GM10248 (cell line): ENCODE data around the gene TNS1.
"Not testable (repeated sequence)": the region's sequence is repeated elsewhere in the genome, so short reads cannot be mapped to it uniquely, and the experiment has no call there.

Source experiments
- CTCF ChIA-PET: fragments of 300-600 bp; sonication (Branson Sonifier 250); formaldehyde crosslinking; extraction: SDS; loops from one replicate; lab custom pipeline; 2021; ENCODE audit warnings: antibody characterized with exemption; lab: Yijun Ruan, JAX
- POLR2A ChIA-PET: fragments of 350-650 bp; sonication (Branson Sonifier 250); formaldehyde crosslinking; extraction: SDS; loops from one replicate; lab custom pipeline; 2020; ENCODE audit warnings: antibody characterized with exemption; lab: Yijun Ruan, JAX
- DNase-seq: peaks from one replicate; pipeline ENCODE4 v3.0.0; 2012; ENCODE audit errors: extremely low spot score
- TF ChIP-seq, protein P1 (sequence below): IDR thresholded peaks from 2 replicates; pipeline ENCODE4 v1.5.1; 2012; ENCODE audit warnings: mild to moderate bottlenecking, low read depth; ENCODE audit errors: extremely low read depth, missing control alignments, control extremely low read depth

The TNS1 gene

DNA sequence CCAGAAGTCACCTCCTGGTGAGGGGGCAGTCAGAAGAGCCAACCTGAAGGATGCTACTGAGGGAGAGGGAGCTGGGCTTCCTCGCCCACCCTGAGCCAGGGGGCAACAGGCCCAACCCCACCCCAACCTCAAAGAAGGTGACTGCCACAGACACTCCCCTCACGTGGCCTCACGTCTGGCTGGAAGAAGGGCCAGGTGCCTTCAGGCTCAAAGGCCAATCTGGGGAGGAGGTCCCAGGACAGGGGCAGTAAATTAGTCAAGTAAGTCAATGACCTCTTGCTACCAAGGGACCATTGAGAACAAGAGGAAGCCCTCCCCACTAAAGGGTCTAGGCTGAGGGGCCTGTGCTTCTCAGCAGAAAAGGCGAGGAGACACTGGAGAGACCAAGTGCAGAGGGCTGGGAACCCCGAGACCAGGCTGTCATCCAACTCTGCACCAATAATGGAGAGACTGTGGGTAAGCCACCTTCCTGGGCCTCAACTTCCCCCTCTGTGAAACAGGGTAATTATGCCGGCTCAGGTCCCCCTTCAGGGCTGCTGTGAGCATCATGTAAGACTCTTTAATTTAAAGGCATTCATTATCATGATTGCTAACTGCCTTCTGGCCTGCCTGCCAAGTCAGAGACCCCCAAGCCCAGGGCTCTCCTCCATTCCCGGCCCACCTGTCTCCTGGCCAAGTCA, 20.2 kb upstream of the TNS1 start:
- DNase-seq, result no peak
- CTCF ChIA-PET, result interaction anchor here (3.3 kb wide), 1 partner anchor 11 kb away, joined by 11 read pairs; no protein-coding TSS in a partner anchor
- POLR2A ChIA-PET, result no interaction called here
- TF ChIP-seq, protein P1, sequence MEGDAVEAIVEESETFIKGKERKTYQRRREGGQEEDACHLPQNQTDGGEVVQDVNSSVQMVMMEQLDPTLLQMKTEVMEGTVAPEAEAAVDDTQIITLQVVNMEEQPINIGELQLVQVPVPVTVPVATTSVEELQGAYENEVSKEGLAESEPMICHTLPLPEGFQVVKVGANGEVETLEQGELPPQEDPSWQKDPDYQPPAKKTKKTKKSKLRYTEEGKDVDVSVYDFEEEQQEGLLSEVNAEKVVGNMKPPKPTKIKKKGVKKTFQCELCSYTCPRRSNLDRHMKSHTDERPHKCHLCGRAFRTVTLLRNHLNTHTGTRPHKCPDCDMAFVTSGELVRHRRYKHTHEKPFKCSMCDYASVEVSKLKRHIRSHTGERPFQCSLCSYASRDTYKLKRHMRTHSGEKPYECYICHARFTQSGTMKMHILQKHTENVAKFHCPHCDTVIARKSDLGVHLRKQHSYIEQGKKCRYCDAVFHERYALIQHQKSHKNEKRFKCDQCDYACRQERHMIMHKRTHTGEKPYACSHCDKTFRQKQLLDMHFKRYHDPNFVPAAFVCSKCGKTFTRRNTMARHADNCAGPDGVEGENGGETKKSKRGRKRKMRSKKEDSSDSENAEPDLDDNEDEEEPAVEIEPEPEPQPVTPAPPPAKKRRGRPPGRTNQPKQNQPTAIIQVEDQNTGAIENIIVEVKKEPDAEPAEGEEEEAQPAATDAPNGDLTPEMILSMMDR, result no peak

DNA sequence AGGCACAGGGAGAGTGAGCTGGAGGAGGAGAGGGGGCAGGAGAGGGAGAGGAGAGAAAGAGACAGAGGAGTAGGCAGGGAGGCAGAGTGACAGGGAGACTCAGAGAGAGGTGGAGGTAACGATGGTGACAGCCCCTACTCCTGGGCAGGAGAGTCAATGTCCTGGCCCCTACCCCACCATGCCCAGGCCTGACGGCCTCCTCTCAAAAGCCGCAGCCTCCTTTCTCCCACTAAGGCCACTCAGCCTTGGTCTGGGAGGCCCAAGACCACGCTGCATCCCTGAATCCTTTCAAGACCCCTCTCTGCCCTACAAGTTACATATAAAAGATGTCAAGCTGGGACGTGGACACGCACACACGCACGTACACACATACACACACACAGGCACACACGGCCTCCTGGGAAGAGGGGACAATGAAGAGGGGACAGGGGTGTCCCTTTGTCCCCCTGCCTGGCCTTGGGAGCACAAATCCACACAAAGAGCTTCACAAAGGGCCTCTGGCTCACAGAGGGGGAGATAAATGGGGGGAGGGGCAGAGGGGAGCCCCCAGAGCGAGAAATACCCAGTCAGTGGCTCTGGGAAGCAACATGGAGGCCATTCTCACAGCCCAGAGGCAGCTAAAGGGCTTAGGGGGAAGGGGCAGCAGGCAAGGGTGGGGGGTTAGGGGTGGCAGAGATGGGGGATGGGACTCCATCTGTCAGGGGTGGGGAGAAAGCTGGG, 19.5 kb upstream of the TNS1 start:
- no peak for DNase-seq
- TF ChIP-seq, protein P1, result no peak
- ChIA-PET CTCF (interaction anchor here (3.3 kb wide), 1 partner anchor 12 kb away, joined by 11 read pairs; no protein-coding TSS in a partner anchor), POLR2A (no interaction called here)

DNA sequence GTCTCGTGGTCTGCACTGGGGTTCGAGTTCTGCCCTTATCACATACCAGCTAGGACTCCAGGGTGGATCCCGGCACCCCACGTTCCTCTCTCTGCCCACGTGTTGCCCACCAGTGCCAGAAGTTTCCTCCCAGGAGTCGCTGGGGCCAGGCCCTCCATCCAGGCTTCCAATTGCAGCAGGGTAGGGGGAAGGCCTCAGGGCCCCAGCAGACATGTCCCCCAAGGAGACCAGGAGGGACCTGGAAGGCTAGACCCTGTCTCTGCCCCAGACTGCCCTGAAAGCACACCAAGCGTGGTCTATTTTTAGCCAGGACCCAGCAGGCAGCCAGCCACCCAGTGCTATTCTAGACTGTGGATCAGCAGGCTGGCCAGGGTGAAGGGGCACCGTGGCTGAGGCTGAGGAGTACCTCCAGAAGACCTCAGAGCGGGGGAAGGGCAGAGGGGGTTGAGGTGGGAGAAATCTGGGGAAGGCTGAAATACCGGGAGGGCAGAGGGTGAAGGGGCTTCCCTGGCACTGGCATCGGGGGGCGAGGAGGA, 18.8 kb upstream of the TNS1 start:
- DNase-seq, result no peak
- POLR2A ChIA-PET, result no interaction called here
- CTCF ChIA-PET, result interaction anchor here (3.3 kb wide), 1 partner anchor 12 kb away, joined by 11 read pairs; no protein-coding TSS in a partner anchor
- TF ChIP-seq, protein P1, result no peak

DNA sequence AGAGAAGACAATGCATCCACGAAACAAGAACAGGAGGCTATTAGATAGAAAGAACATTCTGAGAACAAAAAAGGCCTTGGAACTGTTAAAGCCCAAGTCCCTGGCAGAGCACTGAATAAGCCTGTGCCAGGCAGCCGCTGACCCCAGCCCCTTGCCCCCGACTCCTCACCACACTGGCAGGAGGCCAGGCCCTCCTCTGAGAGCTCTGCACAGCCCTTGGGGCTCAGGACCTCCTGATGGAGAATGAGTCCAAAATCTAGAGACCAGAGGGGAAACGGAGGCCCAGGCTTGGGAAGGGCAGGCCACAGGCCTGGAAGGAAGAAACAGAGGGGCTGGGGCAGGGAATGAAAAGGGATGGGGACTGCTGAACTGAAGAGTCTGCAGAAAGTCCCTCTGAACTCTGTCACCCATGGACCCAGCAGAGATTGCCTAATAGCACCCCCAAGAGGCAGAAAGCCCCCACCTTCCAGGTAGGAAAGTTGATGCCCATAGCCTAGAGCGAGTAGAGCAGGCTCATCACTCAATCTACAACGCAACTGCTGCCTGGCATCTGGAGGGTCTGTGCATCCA, 18.3 kb upstream of the TNS1 start:
- ChIA-PET CTCF (no interaction called here), POLR2A (no interaction called here)
- TF ChIP-seq, protein P1, result no peak
- no peak for DNase-seq

DNA sequence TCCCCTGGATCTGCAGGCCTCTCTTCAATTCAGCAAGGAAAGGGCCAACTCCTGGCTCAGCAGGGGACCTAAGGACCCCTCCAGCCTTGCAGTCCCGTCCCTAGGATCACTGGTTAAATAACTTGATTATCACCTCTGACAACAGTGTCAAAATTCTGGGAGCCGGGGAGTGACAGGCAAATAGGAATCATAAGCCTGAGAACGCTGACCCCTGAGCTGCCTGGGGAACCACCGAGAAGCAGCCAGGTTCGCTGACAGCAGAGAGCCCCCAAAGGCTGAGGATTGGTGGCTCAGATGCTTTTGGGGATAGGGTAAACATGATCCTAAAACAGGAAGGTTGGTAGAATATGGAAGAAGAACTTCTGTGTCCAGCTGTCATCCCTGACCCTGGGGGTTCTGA, 17.5 kb upstream of the TNS1 start:
- CTCF ChIA-PET, result no interaction called here
- TF ChIP-seq, protein P1, result no peak
- POLR2A ChIA-PET, result no interaction called here
- DNase-seq, result no peak

DNA sequence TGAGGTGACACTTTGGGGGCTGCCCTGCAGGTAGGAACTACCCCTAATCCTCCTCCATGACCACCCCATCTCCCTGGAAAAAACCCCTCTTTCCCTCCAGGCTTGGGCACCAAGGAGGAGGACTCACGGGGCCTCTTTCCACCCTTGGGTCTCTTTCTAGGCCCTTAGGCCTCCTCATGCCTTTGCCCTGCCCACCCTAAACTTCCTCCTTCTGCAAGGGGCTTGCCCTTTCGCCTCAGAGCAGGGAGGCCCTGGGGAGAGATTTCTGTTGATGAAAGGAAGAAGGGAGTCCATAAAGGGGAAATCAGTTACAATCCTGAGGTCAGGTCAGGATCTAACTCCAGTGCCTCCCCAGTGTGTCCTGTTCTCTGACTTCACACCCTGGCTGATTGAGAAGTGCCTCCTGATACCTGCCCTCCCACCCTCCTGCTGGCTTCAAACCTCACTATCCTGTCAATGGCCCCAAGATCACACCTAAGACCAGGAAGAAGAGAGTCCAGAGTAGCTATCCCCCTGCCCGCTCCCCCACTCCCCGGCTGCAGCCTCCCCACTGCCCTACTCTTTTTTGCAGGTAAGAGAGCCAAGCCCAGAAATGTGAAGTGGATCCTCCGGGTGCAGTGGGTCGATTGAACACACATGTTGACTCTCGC, 16.7 kb upstream of the TNS1 start:
- ChIA-PET POLR2A (no interaction called here), CTCF (no interaction called here)
- TF ChIP-seq, protein P1, result no peak
- DNase-seq, result no peak

DNA sequence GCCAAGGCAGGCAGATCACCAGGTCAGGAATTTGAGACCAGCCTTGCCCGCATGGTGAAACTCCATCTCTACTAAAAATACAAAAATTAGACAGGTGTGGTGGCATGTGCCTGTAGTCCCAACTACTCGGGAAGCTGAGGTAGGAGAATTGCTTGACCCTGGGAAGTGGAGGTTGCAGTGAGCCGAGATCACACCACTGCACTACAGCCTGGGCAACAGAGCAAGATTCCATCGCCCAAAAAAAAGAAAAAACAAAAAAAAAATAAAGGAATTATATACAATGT, 16.0 kb upstream of the TNS1 start:
- CTCF ChIA-PET, POLR2A ChIA-PET, DNase-seq: not testable (repeated sequence)
